HEK293 (cell line): ENCODE data around the gene BBX.

Experiments used
- REST ChIP-seq: fragments of 450-650 bp; formaldehyde crosslinking; IDR thresholded peaks from 2 replicates; pipeline ENCODE4 v1.5.1; 2016; ENCODE audit warnings: missing biosample characterization, missing genetic modification characterization
- YY1 ChIP-seq: fragments of 450-650 bp; formaldehyde crosslinking; IDR thresholded peaks from 2 replicates; pipeline ENCODE4 v1.5.1; 2018; ENCODE audit warnings: missing biosample characterization, missing genetic modification characterization
- ZFHX2 ChIP-seq: fragments of 450-650 bp; formaldehyde crosslinking; conservative IDR thresholded peaks from 2 replicates; pipeline ENCODE4 v1.5.1; 2016; ENCODE audit warnings: missing biosample characterization, missing genetic modification characterization
- ZNF239 ChIP-seq: fragments of 450-650 bp; formaldehyde crosslinking; IDR thresholded peaks from 2 replicates; pipeline ENCODE4 v1.5.1; 2016; ENCODE audit warnings: missing biosample characterization, missing genetic modification characterization
- ZNF449 ChIP-seq: fragments of 450-650 bp; formaldehyde crosslinking; IDR thresholded peaks from 2 replicates; pipeline ENCODE4 v1.5.1; 2017; ENCODE audit warnings: missing biosample characterization, mild to moderate bottlenecking, missing genetic modification characterization, moderate library complexity
- TF ChIP-seq, protein P1 (sequence below): fragments of 450-650 bp; formaldehyde crosslinking; conservative IDR thresholded peaks from 2 replicates; pipeline ENCODE4 v1.5.1; 2016; ENCODE audit warnings: low read depth, missing biosample characterization, missing genetic modification characterization
- TF ChIP-seq, protein P2 (sequence below): fragments of 450-650 bp; formaldehyde crosslinking; IDR thresholded peaks from 2 replicates; pipeline ENCODE4 v1.5.1; 2016; ENCODE audit warnings: missing biosample characterization, missing genetic modification characterization

GRCh38 chr3:107660306-107660976, 137.7 kb downstream of the BBX start:
- TF ChIP-seq REST (tag by site-specific recombination) (no peak), ZNF239 (tag by site-specific recombination) (no peak), ZNF449 (tag by site-specific recombination) (no peak), YY1 (no peak), ZFHX2 (tag by site-specific recombination) (no peak)
- TF ChIP-seq, protein P1, sequence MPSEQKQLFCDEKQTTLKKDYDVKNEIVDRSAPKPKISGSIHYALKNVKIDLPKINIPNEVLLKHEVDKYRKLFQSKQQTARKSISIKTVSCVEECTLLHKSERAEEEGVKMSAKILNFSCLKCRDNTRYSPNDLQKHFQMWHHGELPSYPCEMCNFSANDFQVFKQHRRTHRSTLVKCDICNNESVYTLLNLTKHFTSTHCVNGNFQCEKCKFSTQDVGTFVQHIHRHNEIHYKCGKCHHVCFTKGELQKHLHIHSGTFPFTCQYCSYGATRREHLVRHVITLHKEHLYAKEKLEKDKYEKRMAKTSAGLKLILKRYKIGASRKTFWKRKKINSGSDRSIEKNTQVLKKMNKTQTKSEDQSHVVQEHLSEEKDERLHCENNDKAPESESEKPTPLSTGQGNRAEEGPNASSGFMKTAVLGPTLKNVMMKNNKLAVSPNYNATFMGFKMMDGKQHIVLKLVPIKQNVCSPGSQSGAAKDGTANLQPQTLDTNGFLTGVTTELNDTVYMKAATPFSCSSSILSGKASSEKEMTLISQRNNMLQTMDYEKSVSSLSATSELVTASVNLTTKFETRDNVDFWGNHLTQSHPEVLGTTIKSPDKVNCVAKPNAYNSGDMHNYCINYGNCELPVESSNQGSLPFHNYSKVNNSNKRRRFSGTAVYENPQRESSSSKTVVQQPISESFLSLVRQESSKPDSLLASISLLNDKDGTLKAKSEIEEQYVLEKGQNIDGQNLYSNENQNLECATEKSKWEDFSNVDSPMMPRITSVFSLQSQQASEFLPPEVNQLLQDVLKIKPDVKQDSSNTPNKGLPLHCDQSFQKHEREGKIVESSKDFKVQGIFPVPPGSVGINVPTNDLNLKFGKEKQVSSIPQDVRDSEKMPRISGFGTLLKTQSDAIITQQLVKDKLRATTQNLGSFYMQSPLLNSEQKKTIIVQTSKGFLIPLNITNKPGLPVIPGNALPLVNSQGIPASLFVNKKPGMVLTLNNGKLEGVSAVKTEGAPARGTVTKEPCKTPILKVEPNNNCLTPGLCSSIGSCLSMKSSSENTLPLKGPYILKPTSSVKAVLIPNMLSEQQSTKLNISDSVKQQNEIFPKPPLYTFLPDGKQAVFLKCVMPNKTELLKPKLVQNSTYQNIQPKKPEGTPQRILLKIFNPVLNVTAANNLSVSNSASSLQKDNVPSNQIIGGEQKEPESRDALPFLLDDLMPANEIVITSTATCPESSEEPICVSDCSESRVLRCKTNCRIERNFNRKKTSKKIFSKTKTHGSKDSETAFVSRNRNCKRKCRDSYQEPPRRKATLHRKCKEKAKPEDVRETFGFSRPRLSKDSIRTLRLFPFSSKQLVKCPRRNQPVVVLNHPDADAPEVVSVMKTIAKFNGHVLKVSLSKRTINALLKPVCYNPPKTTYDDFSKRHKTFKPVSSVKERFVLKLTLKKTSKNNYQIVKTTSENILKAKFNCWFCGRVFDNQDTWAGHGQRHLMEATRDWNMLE (tag by site-specific recombination), result no peak
- TF ChIP-seq, protein P2, sequence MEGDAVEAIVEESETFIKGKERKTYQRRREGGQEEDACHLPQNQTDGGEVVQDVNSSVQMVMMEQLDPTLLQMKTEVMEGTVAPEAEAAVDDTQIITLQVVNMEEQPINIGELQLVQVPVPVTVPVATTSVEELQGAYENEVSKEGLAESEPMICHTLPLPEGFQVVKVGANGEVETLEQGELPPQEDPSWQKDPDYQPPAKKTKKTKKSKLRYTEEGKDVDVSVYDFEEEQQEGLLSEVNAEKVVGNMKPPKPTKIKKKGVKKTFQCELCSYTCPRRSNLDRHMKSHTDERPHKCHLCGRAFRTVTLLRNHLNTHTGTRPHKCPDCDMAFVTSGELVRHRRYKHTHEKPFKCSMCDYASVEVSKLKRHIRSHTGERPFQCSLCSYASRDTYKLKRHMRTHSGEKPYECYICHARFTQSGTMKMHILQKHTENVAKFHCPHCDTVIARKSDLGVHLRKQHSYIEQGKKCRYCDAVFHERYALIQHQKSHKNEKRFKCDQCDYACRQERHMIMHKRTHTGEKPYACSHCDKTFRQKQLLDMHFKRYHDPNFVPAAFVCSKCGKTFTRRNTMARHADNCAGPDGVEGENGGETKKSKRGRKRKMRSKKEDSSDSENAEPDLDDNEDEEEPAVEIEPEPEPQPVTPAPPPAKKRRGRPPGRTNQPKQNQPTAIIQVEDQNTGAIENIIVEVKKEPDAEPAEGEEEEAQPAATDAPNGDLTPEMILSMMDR, result no peak
